Activated CD4-positive, CD25-positive, alpha-beta regulatory T cell treated with anti-CD3 and anti-CD28 coated beads, Interleukin-2, amount 50 U/mL, for 16 hours (primary cell): ENCODE measurements around the gene MYD88.

ENCODE experiments used
- DNase-seq: peaks from one replicate; pipeline ENCODE4 v3.0.0-alpha.2; 2020; ENCODE audit warnings: low read depth, low spot score

MYD88 gene

DNA sequence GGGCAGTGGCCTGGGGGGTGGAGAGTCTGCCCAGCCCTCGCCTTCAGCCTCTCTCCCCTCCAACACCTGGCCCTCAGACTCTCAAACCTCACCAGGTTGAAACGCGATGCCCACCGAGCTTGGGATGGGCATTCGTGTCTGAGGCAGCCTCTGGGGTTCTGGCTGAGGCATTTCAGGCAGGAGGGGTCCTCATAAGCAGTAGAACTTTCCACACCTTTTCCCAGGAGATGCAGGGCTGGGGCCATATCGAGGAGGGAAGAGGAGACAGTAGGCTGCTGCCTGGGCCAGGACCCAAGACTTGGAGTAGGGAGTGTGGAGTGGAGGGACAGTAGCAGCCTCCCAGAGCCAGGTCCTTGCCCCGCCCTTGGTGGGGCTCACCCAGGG lies 26.1 kb upstream of the MYD88 start:
- DNase-seq: no peak

DNA sequence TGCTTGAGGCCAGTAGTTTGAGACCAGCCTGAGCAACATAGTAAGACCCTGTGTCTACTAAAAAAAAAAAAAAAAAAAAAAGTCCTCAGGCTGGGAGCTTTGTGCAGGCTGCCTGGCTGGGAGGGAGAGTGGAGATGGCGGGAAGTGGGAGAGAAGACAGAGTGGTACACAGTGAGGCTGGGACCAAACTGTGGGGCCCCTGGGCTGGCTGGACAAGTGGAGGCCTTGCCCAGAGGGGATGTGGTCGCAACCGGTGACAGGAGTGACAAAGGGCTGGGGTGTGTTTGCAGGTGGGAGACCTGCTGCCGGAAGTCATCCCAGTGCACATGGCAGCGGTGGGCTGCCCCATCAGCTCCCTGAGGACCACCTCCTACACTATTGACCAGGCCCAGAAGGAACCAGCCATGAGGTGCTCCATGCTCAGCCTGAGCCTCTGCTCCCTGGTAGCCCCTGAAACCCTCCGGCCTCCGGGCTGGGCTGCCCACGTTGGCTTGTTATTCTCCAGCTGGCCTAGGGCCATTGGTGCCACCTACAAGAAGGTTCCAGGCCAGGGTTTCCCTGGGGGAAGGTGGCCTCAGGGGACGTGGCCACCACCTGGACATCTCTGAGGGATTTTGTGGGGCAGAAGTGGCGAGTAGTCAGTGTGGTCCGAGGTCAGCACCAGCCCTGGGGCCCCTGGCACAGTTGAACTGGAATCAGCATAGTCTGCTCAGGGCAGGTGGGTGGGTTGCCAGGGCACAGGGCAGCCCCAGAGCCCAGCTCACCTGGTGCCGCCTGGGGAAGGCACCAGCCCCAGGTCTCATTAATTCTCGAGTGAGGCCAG lies 24.2 kb upstream of the MYD88 start:
- no peak for DNase-seq

DNA sequence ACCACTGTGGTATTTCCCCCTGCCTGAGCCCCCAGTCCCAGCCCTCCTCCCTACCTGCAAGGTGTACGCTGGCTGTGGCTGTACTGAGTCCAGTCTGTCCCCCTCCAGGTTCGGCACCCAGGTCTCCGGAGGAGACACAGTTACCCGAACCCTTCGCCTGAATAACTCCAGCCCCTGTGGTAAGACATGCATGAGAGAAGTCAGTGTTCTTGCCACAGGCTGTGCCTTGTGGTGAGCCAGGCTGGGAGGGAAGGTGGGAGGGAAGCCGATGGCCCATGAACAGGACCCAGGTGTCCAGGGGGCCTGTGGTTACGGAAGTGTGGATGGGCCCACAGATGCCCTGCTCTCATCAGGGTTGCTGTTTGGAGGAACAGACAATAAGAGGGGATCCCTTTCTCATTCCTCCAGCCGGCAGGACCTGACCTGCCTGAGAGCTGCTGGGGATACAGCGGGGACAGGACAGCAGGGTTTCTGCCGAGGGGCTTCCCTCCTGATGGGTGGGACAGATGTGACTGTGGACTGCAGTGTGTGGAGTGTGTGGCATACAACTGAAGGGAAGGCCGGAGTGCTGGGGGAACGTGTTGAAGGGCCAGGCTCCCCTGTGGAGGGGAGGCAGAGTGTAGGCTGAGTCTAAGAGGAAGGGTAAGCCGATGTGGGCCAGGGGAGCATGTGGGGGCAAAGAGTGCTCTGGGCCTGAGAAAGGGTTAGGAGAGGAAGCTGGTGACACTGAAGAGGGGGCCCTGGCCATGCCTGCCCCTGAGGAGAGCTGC lies 23.4 kb upstream of the MYD88 start:
- DNase-seq: no peak

DNA sequence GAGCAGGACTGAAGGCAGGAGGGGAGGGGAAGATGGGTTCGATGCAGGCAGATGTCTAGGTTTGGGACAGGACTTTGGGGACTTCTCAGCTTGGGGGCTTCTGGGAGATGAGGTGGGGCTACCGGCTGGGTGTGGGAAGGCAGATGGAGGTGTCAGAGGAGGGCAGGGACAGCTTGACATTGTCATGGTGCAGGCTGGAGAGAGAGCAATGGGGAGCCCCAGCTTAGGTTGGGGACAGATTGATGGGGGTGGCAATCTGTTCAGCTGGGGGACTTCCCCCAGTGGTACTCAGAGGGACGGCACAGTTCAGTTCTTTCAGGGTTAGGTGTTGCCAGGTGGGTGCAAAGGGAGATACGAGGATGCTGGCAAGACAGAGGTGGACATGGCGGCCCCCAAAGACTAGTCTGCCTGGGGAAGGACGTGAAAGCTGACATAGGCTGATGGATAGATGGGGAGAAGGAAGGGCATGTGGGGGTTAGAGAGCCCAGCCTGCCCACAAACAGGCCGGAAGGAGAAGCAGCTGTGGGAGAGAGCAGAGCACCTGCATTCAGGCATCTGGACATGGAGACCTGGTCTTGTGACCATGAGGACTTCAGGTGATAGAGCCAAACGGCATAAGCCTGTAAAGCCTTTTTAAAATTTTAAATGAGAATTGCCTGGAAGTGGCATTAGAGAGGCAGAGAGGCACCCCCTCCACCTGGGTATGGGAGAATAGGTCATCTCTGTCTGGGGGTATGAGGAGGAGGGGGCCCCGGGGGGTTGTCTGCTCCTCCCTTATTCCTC lies 22.6 kb upstream of the MYD88 start:
- no peak for DNase-seq

DNA sequence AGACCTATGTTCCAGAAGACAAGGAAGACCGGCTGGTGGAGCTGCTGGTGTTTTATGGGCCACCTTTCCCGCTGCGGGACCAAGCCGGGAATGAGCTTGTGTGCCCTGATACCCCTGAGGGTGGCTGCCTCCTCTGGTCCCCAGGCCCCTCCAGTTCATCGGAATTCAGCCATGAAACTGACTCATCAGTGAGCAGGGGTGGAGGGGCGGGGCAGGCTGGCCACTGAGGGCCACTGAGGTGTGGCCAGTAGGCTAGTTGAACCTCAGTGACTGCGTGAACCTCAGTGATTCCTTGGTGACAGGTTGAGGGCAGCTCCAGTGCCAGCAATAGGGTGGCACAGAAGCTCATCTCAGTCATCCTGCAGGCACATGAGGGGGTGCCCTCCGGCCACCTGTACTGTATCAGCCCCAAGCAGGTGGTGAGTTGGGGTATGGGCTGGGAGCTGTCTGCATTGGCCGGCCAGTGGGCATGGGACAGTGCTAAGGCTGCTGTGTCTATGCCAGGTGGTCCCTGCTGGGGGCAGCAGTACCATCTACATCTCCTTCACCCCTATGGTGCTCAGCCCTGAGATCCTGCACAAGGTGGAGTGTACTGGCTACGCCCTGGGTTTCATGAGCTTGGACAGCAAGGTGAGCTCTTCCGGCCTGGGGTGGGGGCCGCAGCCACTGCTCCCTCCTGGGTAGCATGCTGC lies 21.8 kb upstream of the MYD88 start:
- DNase-seq: no peak

DNA sequence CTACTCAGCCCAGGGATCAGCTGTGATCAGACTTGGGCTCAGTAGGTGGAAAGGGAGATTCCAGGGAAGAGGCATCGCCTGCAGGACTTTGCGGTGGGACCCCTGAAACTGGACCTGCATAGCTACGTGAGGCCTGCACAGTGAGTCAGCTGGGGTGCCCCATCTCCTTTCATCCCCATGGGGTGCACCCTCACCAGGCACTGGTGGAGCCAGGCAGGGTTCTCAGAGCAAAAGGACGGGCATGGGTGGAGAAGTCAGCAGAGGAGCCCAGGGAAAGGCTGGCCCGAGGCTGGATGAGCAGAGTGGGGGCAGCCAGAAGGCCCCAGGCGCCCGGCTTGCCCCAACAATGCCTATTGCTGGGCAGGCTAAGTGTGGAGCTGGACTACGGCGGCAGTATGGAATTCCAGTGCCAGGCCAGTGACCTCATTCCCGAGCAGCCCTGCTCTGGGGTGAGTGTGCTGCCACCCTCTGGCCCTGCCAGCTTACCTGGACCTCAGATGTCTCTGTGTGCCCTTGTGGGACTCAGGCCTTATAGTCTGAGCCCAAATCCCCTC lies 21.2 kb upstream of the MYD88 start:
- no peak for DNase-seq

DNA sequence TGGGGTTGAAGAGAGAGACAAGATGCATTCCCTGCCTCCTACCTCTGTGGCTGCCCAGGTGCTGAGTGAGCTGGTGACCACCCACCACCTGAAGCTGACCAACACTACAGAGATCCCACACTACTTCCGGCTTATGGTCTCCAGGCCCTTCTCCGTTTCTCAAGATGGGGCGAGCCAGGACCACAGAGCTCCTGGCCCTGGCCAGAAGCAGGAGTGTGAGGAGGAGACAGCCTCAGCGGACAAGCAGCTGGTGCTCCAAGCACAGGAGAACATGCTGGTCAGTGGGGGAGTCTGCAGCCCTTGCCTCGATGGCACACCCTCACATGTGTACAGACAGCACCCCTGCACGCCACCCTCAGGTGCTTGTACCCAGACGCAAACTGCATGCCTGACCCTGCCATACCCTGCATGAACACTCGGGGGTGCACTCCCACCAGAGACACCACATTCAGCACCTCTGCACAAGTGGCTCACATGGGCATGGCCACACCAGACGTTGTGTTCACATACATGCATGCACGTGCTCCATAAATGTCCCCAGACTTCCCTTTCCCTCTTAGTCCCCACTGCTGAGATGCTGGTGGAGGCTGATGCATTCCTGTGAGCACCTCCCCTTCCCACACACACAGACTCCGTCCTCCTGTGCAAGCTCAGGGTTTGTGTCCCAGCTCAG lies 20.6 kb upstream of the MYD88 start:
- peak; percentile 37 for DNase-seq

DNA sequence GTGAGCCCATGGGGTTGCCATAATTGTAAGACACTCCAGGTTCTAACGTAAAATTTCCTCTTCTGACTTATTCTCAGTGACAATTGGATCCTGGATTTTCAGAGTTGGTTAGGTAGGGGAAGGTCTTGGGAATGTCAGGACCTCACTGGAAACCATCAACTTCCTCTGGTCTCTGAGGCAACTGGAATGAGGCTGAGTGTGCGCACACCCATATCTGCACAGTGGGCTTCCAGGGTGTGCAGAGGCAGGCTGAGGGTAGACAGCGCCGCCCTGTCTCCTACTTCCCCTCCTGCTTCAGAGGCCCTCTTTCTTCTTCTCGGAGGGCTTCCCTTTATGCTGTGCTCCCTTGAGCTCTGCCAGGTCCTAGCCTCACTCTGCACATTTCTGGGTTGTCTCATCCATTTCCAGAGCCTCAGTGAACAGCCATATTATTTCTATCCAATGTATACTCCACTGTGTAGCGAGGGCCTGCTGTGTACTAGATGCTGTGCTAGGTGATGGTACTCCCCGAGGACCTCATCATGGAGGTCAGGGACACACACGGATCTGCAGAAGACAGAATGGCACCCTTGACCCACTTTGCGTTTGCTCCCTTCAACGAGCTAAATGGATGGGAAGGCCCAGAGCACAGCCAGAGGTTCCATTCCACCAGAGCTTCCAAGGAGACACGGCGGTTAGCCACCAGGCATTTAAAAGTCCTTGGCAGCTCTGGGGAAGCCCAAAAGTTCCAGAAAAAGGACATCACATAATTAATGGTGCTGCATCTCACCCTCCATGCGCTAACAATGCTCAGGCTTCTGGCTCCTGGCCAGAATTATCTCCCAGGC lies 19.8 kb upstream of the MYD88 start:
- no peak for DNase-seq

DNA sequence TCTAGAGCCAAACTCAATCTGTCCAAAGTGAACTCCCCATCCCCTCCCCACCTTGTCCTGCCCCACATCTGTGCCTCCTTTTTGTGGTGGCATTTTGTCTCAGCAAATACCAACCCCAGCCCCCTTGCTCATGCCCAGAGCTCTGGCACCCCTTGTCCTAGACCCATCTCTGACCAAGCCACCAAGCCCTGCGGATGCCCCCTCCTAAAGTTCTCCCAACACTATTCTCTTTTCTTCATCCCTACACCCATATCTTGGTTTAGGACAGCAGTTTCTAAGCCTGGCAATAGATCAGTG lies 19.3 kb upstream of the MYD88 start:
- DNase-seq: no peak

DNA sequence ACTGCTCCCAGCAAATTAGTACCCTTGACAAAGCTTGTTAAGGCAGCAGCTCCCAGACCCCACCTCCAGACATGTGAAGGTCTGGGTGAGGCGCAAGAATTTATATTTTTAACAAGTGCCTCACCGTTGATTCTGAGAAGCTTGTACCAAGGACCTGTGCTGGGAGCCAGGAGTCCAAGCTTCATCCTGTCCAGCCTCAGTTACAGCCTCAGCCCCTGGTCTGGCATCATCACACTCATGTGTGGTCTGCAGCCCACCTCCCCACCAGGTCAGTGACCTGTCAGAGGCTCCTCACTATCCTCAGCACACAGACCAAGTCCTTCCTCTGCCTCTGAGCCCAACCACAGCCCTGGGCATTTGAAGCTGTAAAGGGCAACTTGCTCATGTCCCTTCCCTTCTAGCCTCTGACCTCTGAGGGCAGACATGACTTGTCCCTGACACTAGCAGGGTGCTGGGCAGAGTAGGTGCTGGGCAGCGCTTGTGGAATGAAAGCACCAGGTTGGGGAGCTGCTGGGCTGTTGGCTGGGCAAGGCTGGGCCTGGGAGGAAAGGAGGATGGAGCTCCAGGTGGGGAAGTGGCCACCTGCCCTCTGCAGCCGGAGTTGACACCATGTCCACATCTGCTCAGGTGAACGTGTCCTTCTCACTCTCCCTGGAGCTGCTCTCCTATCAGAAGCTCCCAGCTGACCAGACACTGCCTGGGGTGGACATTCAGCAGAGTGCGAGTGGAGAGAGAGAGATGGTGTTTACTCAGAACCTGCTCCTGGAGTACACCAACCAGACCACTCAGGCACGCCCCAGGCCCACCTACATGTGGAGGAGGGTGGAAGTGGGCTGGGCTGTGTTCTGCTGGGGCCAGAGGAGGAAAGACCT lies 18.4 kb upstream of the MYD88 start:
- no peak for DNase-seq

DNA sequence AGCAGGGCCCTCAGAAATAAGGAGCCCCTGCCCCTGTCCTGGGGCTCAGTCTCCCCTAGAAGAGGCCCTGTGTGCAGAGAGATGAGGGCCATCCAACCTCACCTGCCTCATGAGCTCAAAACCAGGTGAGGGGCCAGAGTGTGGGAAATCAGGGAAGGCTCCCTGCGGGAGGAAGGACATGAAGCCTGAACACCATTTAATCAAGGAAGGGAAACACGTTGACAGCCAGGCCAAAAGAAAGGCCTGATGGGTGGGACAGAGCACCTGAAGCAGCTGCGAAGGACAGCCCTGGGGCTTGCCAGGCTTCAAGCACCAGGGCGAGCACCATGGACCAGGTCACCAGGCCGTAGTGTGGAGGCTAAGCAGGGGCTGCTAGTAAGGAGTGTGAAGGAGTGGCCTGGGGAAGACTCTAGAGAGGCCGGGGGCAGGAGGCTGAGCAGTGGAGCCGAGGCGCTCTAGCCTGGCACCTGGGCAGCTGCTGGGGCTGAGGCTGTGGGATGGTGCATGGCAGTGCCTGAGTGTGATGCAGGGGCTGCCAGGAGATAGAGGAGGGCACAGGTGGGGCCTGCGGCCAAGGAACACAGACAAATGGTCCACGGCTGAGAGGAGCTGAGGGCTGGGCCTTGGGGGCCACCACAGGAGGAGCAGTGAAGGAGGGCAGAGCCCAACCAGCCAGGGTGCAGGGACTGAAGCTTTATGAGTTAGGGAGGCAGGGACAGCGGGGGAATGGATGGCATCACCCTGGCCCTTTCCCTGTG lies 17.6 kb upstream of the MYD88 start:
- DNase-seq: no peak

DNA sequence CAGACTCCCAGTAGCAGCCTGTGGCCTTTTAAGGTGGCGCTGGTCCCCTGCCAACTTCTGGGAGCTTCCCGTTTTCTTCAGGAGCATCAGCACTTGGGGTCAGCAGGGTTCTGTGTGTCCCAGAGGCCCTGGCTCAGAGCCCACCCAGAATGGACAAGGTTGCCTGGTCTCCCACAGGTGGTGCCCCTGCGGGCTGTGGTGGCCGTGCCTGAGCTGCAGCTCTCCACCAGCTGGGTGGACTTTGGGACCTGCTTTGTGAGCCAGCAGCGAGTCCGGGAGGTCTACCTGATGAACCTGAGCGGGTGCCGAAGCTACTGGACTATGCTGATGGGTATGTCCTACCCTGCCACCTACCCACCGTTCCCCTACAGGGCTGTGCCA lies 17.0 kb upstream of the MYD88 start:
- DNase-seq: no peak

DNA sequence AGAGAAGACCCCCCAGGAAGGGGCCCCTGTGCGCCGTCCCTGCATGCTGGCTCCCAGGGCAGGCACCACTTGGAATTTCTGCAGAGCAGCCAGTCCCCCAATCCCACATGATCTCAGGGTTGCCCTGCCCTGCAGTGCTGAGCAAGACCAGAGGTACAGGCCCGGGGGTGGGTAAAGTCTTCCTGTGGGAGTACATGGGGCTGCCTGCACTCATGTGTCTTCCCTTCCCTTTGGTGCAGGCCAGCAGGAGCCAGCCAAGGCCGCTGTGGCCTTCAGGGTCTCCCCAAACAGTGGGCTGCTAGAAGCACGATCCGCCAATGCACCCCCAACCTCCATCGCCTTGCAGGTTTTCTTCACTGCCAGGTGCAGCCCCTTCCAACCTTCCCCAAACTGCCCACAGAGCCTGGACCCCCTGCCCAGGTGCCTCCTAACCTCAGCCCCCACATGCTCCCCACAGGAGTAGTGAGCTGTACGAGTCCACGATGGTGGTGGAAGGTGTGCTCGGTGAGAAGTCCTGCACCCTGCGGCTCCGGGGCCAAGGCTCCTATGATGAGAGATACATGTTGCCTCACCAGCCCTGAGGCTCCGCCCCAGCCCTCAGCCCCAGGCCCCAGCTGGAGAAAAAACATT lies 16.5 kb upstream of the MYD88 start:
- no peak for DNase-seq

DNA sequence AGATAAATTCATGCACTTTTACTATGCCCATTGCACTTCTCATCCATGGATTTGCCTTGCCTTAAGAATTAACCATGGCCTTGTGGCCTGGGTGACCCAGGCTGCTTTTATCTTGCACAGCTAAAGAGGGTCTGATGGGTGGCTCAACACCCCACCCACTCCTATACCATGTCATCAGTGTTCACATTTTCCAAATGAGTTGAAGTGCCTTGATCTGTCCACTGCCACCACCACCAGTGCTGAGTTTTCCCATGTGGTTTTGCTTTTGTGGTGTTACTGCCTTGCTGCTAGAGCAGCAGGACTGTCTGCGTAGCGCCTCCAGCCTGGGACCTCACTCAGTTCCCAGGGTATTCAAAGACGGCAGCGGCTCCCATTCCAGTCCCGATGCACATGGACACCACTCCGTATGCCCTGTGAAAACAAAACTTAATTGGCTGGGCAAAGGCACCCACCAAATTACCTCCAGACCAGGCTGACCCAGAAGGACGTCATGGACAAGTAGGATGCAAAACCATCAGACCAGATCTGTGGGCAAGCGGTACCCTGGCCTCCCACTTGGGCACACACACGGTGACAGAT lies 15.7 kb upstream of the MYD88 start:
- no peak for DNase-seq

DNA sequence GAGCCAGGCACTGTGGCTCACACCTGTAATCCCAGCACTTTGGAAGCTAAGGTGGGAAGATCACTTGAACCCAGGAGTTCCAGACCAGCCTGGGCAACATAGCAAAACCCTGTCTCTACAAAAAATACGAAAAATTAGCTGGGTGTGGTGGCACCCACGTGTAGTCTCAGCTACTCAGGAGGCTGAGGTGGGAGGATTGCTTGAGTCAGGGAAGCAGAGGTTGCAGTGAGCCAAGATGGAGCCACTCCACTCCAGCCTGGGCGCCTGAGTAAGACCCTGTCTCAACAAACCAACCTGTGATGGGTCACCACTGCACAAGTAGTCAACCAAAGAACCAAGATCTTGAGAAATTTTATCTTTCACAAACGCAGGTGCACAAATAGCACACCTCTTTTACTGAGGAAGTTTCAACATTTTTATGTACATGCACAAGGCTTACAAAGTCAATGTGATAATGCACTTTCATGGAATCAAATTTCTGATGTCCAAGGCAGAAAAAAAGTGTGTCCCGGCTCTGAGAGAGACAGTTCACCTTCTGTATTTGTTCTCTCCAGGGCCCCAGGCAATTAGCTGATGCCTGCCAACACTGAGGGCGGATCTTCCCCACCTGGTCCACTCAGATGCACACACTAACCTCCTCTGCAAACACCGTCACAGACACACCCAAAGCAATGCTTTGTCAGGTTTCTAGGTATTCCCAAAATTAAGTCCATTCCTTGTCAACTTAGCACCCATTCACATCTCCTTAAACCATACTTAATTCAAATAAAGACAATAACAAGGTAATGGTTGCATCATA lies 13.9 kb upstream of the MYD88 start:
- DNase-seq: no peak

DNA sequence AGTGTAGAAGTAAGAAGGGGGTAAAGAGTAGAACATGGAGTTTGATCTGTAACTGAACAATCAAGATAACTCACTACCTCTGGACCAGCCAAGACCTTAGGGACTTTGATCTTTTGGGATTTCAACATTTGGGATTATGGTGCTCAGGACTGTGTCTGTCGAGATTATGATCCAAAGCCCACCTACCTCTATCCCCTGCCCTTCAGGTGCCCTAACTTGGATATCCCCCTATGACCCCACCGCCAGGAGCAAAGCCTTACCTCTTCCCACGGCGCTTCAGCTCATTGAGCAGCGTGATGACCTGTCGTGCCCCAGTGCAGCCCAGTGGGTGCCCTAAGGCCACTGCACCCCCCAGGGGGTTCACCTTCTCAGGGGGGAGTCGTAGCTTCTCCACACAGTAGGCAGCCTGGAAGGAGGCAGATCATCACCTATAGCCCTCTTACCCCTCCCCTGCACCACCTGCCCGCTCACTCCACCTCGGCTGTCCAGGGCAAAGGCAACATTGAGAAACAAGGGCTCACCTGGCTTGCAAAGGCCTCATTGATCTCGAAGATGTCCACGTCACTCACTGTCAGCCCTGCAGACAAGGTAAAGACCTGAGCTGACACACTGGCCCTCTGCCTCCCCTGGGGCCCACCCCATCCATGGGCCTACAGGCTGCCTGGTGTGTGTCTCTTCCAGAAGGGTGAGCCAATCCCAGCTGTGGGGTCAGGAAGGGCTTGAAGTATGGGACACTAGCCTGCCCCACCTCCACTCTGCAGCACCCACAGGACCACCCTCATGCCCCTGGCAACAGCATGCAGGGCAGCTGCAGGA lies 12.9 kb upstream of the MYD88 start:
- no peak for DNase-seq
